Thoracic aorta (tissue), 2 donors: ENCODE measurements around the gene PTPRB. TPM values are rescaled to one million over a fixed set of nuclear protein-coding genes. Genes with fewer than 3 reads are reported as not detected.

Source experiments
- ATAC-seq: fragments of 150-250 bp; one replicate; pipeline ENCODE4 v1.8.0; 2017; ENCODE audit warnings: low read depth; ENCODE audit not compliant: insufficient number of reproducible peaks, low FRiP score
- DNase-seq: peaks from one replicate; pipeline ENCODE4 v3.0.0-alpha.2; 2020; ENCODE audit warnings: low spot score
- H3K27ac ChIP-seq, 2 donors: fragments of 200-600 bp; sonication (generic); 1 replicate in 1 of 2; 2 replicates in 1 of 2; pipeline ENCODE4 v1.5.1; 2016; ENCODE audit warnings: mild to moderate bottlenecking in 2 of 2, moderate library complexity in 2 of 2
- H3K27me3 ChIP-seq: fragments of 200-600 bp; sonication (generic); replicated peaks from 2 replicates; pipeline ENCODE4 v1.6.0; 2016; ENCODE audit warnings: mild to moderate bottlenecking; ENCODE audit not compliant: insufficient read depth
- H3K36me3 ChIP-seq: fragments of 200-600 bp; sonication (generic); one replicate; pipeline ENCODE4 v1.5.1; 2016
- H3K4me1 ChIP-seq, 2 donors: fragments of 200-600 bp; sonication (generic); 1 replicate in 1 of 2; 2 replicates in 1 of 2; pipeline versions ENCODE4 v1.5.1 to v1.6.0; 2016; ENCODE audit warnings: low read depth in 2 of 2, mild to moderate bottlenecking in 1 of 2; ENCODE audit not compliant: control insufficient read depth in 1 of 2
- H3K4me3 ChIP-seq: fragments of 200-600 bp; sonication (generic); 2 replicates; pipeline ENCODE4 v1.5.1; 2016; ENCODE audit warnings: mild to moderate bottlenecking
- H3K9me3 ChIP-seq: fragments of 200-600 bp; sonication (generic); 2 replicates; pipeline ENCODE4 v1.5.1; 2016
- CTCF ChIP-seq: fragments of 200-600 bp; sonication (generic); IDR thresholded peaks from one replicate; pipeline ENCODE4 v1.5.1; 2019; ENCODE audit warnings: antibody characterized with exemption
- total RNA-seq, 2 donors: library from RNA; depleted of rRNA; stranded (reverse); fragments of >200 nt; gene quantifications; one replicate each; pipeline versions ENCODE4 v1.1.0 to v1.2.3, GENCODE V29; 2016

Gene PTPRB
- total RNA-seq, 2 donors from 2014 or later: 21.9 to 39.0 TPM

- no peak overlapping the region for H3K27ac ChIP-seq
- no peaks in the 10 kb centered on the region for H3K27me3 ChIP-seq
- ATAC-seq (no peak), DNase-seq (no peak)
- H3K4me3 ChIP-seq: no peak overlapping the region
- TF ChIP-seq CTCF: no peak
- no peaks in the 10 kb centered on the region for H3K36me3 ChIP-seq
- peaks cover 3% of the 10 kb centered on the region for H3K9me3 ChIP-seq
- H3K4me1 ChIP-seq: no peaks in the 10 kb centered on the region
These were observed 168.5 kb downstream of the PTPRB start for GRCh38 chr12:70468741-70469140.

DNA sequence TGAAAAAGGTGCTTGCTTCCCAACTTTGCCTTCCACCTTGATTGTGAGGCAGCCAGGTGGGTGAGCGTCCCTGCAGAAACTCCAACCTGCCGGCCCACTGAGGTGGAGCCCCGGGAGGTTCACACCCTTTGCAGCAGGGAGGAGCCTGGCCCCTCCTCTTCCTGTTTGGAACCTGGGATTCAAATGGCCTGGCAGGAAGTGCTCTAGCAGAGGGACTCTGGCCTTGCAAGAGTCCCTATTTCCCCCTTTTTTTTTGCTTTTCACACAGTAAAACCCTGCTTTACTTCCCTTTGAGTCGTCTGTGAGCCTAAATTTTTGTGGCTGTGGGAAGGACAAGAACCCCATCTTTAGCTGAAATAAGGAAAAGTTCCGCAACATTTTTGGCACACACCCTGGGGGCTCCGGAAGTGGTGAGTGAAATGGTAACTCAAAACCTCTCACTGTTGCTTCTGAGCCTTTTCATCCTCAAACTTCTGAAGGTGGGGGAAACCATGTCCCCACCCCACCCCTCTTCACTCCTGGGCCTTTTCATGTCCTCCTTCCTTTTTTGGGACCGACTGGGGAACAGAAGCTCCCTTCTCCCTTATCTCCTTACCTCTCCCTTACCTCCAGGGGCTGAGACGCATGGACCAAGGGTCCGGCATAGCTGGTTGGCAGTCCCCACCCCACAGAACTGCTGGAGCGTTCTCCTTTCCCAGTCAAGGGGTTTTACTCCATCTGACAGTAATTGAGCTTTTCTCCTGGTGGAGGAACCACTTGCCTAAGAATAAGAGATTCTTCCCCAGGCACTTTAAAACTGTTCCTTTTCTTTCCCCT is 169.1 kb downstream of the PTPRB start:
- H3K4me3 ChIP-seq: no peak overlapping the region
- H3K4me1 ChIP-seq: no peaks in the 10 kb centered on the region
- H3K27me3 ChIP-seq: no peaks in the 10 kb centered on the region
- no peaks in the 10 kb centered on the region for H3K36me3 ChIP-seq
- TF ChIP-seq CTCF: no peak
- peaks cover 4% of the 10 kb centered on the region for H3K9me3 ChIP-seq
- DNase-seq (no peak), ATAC-seq (no peak)
- H3K27ac ChIP-seq: no peak overlapping the region

DNA sequence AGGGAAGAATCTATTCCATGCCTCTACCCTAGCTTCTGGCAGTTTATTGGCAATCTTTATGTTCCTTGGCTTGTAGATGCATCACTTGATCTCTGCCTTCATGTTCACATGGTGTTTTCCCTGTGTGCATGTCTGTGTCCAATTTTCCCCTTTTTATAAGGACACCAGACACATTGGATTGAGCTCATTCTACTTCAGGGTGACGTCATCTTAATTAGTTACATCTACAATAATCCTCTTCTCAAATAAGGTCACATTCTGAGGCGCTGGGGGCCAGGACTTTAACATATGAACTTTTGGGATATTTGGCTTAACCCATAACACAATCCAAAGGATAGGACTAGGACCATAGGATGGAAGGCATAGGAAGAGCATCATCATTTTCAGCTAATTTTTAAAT is 169.8 kb downstream of the PTPRB start:
- H3K27me3 ChIP-seq: no peaks in the 10 kb centered on the region
- no peak for DNase-seq
- no peak overlapping the region for H3K4me3 ChIP-seq
- H3K9me3 ChIP-seq: peaks cover 4% of the 10 kb centered on the region
- no peaks in the 10 kb centered on the region for H3K36me3 ChIP-seq
- TF ChIP-seq CTCF: no peak
- no peak overlapping the region for H3K27ac ChIP-seq
- no peaks in the 10 kb centered on the region for H3K4me1 ChIP-seq
- ATAC-seq: no peak

DNA sequence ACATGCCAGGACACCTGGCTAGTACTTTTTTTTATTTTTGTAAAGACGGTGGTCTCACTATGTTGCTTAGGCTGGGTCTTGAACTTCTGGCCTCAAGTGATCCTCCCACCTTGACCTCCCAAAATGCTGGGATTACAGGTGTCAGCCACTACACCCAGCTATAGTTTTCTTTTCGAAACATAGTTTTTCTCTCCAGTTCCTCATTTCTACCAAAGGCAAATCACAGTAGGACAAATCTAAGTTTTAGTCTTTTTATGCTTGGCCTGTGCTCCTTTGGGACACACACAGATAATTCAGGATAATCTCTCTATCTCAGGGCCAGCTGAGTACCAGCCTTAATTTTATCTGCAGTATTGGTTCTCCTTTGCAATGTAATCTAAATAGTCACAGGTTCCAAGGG is 170.5 kb downstream of the PTPRB start:
- no peak overlapping the region for H3K27ac ChIP-seq
- no peaks in the 10 kb centered on the region for H3K4me1 ChIP-seq
- no peak for DNase-seq
- no peaks in the 10 kb centered on the region for H3K27me3 ChIP-seq
- TF ChIP-seq CTCF: no peak
- H3K36me3 ChIP-seq: no peaks in the 10 kb centered on the region
- H3K4me3 ChIP-seq: no peak overlapping the region
- ATAC-seq: no peak
- H3K9me3 ChIP-seq: peaks cover 4% of the 10 kb centered on the region
